ENCODE data around the gene ROBO1. TPM values are rescaled to one million over a fixed set of nuclear protein-coding genes. Genes with fewer than 3 reads are reported as not detected.

The ROBO1 gene
- total RNA-seq, 2 experiments from 2014 or later, result 8.6 to 9.0 TPM

- Mint-ChIP-seq H3K27me3 (no peaks in the 10 kb centered on the region), H3K27ac (no peak overlapping the region), H3K36me3 (ENCODE audit: low read depth) (no peaks in the 10 kb centered on the region), H3K9me3 (peaks cover 16% of the 10 kb centered on the region), H3K4me3 (no peak overlapping the region), H3K4me1 (ENCODE audit: low read depth) (no peaks in the 10 kb centered on the region)
- CTCF ChIA-PET, result no interaction called here
- DNase-seq (no peak), ATAC-seq (no peak)
- no peak for TF ChIP-seq CTCF (IDR thresholded peaks at IDR 0.05)
- POLR2A ChIA-PET, result no interaction called here
- intact Hi-C loops (cut with micrococcal nuclease), result no loop called here
These were observed 344.4 kb downstream of the ROBO1 start for GRCh38 chr3:79423417-79423816.

GRCh38 chr3:79421273-79421672, 346.5 kb downstream of the ROBO1 start:
- POLR2A ChIA-PET, result no interaction called here
- TF ChIP-seq CTCF (IDR thresholded peaks at IDR 0.05), result no peak
- H3K4me1 Mint-ChIP-seq (ENCODE audit: low read depth), result no peaks in the 10 kb centered on the region
- H3K27me3 Mint-ChIP-seq, result no peaks in the 10 kb centered on the region
- CTCF ChIA-PET, result no interaction called here
- ATAC-seq (no peak), DNase-seq (no peak)
- no peak overlapping the region for H3K4me3 Mint-ChIP-seq
- no peaks in the 10 kb centered on the region for H3K36me3 Mint-ChIP-seq (ENCODE audit: low read depth)
- H3K27ac Mint-ChIP-seq, result no peak overlapping the region
- peaks cover 16% of the 10 kb centered on the region for H3K9me3 Mint-ChIP-seq
- intact Hi-C loops (cut with micrococcal nuclease), result no loop called here

GRCh38 chr3:79418855-79419621, 348.8 kb downstream of the ROBO1 start:
- Mint-ChIP-seq H3K36me3 (ENCODE audit: low read depth) (no peaks in the 10 kb centered on the region), H3K27ac (no peak overlapping the region), H3K4me3 (no peak overlapping the region), H3K9me3 (peaks cover 16% of the 10 kb centered on the region), H3K27me3 (no peaks in the 10 kb centered on the region), H3K4me1 (ENCODE audit: low read depth) (no peaks in the 10 kb centered on the region)
- ATAC-seq (no peak), DNase-seq (no peak)
- CTCF ChIA-PET, result no interaction called here
- POLR2A ChIA-PET, result no interaction called here
- intact Hi-C loops (cut with micrococcal nuclease), result no loop called here
- no peak for TF ChIP-seq CTCF (IDR thresholded peaks at IDR 0.05)

- no peak for ATAC-seq
- H3K27ac Mint-ChIP-seq, result no peak overlapping the region
- no peak for DNase-seq
- no peaks in the 10 kb centered on the region for H3K4me1 Mint-ChIP-seq (ENCODE audit: low read depth)
- no peak overlapping the region for H3K4me3 Mint-ChIP-seq
- no peaks in the 10 kb centered on the region for H3K36me3 Mint-ChIP-seq (ENCODE audit: low read depth)
- no peaks in the 10 kb centered on the region for H3K27me3 Mint-ChIP-seq
- ChIA-PET POLR2A (no interaction called here), CTCF (no interaction called here)
- intact Hi-C loops (cut with micrococcal nuclease), result no loop called here
- H3K9me3 Mint-ChIP-seq, result peaks cover 11% of the 10 kb centered on the region
- no peak for TF ChIP-seq CTCF (IDR thresholded peaks at IDR 0.05)
These were observed 352.4 kb downstream of the ROBO1 start for GRCh38 chr3:79415356-79415755.

- DNase-seq (no peak), ATAC-seq (no peak)
- Mint-ChIP-seq H3K4me1 (ENCODE audit: low read depth) (no peaks in the 10 kb centered on the region), H3K27ac (no peak overlapping the region), H3K9me3 (peaks cover 12% of the 10 kb centered on the region), H3K4me3 (no peak overlapping the region), H3K27me3 (no peaks in the 10 kb centered on the region), H3K36me3 (ENCODE audit: low read depth) (no peaks in the 10 kb centered on the region)
- intact Hi-C loops (cut with micrococcal nuclease), result no loop called here
- TF ChIP-seq CTCF (IDR thresholded peaks at IDR 0.05), result no peak
- POLR2A ChIA-PET, result no interaction called here
- CTCF ChIA-PET, result no interaction called here
These were observed 353.0 kb downstream of the ROBO1 start for GRCh38 chr3:79414806-79415205.

Measured in activated CD8-positive, alpha-beta T cell treated with anti-CD3 and anti-CD28 coated beads for 36 hours (primary cell).